Measurements from ENCODE around the gene ARSB. TPM values are rescaled to one million over a fixed set of nuclear protein-coding genes. Genes with fewer than 3 reads are reported as not detected.
"Not testable (repeated sequence)": the region's sequence is repeated elsewhere in the genome, so short reads cannot be mapped to it uniquely, and the experiment has no call there.

The ARSB gene
- polyA plus RNA-seq, 6 donors from 2014 or later = 4.1 to 6.8 (median 5.4) TPM

DNA sequence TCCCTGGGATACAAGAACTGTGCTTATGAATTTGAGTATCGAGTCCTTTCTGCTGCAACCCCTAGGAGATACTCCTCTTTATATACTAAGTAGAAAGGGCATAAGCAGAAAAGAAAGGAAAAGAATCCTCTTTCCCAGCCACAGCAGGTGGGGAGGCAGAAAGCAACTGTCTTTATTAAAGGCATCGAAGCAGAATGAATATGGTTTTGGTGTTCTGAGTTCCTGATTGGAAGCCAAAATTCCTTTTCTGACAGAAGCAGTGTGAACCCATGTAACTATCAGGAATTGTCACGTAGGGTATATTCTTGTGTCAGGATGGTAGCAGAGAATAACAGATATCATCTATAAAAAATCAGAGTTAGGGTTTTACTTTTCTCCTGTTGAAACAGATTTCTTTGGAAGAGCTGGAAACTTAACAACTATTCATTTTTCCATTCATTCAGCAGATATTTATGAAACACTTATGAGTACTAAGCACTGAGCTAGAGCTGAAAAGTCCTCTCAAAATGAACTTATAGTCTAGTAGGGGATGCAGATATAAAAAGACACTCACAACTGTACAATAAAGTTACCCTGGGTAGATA is 240.1 kb downstream of the ARSB start:
- Mint-ChIP-seq H3K27me3 (no peaks in the 10 kb centered on the region), H3K36me3 (no peaks in the 10 kb centered on the region), H3K4me3 (no peak overlapping the region), H3K27ac (peak overlapping the region in 1 of 6 donors; percentile 41), H3K9me3 (no peaks in the 10 kb centered on the region), H3K4me1 (peaks cover 0 to 8% (median 3%) of the 10 kb centered on the region in 3 donors)
- DNase-seq (no peak), ATAC-seq (ENCODE audit: low read depth in 2 of 2) (no peak)

DNA sequence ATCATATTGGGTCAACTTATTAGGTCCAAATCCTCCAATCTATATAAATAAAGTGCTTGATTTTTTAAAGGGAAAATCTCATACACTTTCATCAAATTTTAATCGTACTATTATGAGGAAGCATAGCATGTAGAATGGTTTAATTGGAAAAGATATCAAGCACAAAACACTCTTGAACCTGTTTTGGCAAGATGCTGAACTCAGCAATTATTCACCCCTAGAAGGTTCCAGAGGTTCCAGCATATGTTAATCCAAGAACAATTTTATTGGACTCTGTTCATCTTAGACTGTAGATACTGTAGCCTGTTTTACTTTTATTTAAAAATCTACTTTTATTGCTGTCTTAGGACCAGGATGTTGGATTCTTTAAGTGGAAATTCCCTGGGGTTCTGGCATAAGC is 244.1 kb downstream of the ARSB start:
- DNase-seq (no peak), ATAC-seq (ENCODE audit: low read depth in 2 of 2) (no peak)
- H3K27ac Mint-ChIP-seq = peak overlapping the region in 1 of 6 donors; percentile 16
- H3K4me3 Mint-ChIP-seq = no peak overlapping the region
- H3K9me3 Mint-ChIP-seq = no peaks in the 10 kb centered on the region
- no peaks in the 10 kb centered on the region for H3K36me3 Mint-ChIP-seq
- no peaks in the 10 kb centered on the region for H3K27me3 Mint-ChIP-seq
- H3K4me1 Mint-ChIP-seq = peaks cover 3 to 6% (median 4%) of the 10 kb centered on the region in 3 donors

DNA sequence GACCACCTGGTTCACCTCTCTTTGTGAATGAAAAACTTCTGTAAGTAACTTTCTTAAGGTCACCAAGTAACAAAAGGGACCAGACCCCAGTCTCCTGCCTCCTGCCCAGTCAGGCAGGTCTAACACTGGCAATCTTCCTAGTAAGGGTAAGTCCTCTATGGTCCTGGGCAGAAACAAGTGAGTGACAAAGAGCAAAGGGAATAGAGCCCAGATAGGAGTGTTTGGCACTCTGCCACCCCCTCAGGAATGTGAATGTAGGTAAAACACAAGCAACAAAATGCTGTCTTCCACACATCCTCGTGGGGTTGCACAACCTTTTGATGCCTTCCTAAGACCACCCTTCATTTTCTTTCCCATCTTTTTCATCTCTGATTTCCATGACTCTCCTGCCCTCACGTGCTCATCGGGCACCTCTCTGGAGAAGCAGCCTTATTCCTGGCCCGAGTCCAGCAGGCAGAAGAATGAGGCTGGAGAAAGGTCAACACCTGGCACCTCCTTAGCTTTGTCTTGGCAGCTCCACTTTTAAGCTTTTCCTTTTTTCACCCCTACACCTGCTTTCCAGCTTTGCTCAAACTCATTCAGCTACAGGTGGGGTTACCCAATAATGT is 246.3 kb downstream of the ARSB start:
- H3K9me3 Mint-ChIP-seq = no peaks in the 10 kb centered on the region
- no peak for ATAC-seq (ENCODE audit: low read depth in 2 of 2)
- H3K4me1 Mint-ChIP-seq = peaks cover 17 to 24% (median 18%) of the 10 kb centered on the region in 3 donors
- no peak overlapping the region for H3K4me3 Mint-ChIP-seq
- DNase-seq = no peak
- H3K27me3 Mint-ChIP-seq = no peaks in the 10 kb centered on the region
- peak overlapping the region in 1 of 6 donors; percentile 64 for H3K27ac Mint-ChIP-seq
- H3K36me3 Mint-ChIP-seq = no peaks in the 10 kb centered on the region

DNA sequence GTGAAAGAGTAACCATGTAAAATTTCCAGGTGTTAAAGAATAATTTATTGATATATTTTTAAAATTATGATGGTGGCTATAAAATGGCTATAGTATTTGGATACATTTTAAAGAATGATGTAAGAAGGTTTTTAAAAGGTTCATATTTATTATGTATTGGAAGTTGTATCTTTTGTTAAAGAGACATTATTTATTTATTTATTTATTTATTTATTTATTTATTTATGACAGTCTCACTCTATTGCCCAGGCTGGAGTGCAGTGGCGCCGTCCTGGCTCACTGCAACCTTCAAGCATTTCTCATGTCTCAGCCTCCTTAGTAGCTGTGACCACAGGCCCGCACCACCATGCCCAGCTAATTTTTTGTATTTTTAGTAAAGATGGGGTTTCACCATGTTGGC is 247.0 kb downstream of the ARSB start:
- peaks cover 24 to 31% (median 25%) of the 10 kb centered on the region in 3 donors for H3K4me1 Mint-ChIP-seq
- H3K36me3 Mint-ChIP-seq = no peaks in the 10 kb centered on the region
- DNase-seq (no peak), ATAC-seq (ENCODE audit: low read depth in 2 of 2) (no peak)
- H3K27ac Mint-ChIP-seq = no peak overlapping the region
- no peaks in the 10 kb centered on the region for H3K27me3 Mint-ChIP-seq
- no peaks in the 10 kb centered on the region for H3K9me3 Mint-ChIP-seq
- H3K4me3 Mint-ChIP-seq = no peak overlapping the region

DNA sequence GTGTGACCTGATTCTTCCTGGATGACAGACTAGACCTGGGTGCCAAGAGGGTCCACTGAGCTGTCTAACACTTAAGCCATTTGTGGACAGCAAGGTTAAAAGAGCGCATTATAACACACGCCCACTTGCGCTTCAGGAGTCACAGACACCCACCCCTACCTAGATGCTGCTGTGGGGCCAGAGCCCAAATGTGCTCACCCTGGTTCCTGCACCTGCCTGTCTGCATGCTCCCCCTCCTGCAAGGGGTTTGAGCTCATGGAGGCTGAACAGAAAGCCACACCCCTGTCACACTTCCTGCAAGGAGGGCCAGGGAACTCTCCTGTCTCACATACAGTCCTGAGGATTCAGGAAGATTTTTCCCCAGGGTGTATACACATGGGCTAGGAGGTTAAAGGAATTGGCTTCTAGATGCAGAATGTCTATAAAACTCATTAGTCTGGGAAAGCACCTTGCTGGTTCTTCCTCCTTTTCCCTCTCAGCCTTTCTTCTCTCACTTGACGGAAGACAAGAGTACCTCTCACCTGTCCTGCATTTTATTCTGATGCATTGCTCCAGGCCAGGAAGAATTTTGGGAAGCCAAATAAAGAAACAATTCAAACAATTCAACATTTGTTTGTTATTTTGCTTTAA is 249.2 kb downstream of the ARSB start:
- Mint-ChIP-seq H3K9me3 (no peaks in the 10 kb centered on the region), H3K27ac (peak overlapping the region in 5 of 6 donors; percentile 16 to 86 (median 54)), H3K27me3 (no peaks in the 10 kb centered on the region), H3K36me3 (no peaks in the 10 kb centered on the region), H3K4me1 (peaks cover 29 to 46% (median 32%) of the 10 kb centered on the region in 3 donors), H3K4me3 (peak overlapping the region in 6 of 8 donors; percentile 16 to 80 (median 53))
- DNase-seq (no peak), ATAC-seq (ENCODE audit: low read depth in 2 of 2) (peak; percentile 56 to 61)

DNA sequence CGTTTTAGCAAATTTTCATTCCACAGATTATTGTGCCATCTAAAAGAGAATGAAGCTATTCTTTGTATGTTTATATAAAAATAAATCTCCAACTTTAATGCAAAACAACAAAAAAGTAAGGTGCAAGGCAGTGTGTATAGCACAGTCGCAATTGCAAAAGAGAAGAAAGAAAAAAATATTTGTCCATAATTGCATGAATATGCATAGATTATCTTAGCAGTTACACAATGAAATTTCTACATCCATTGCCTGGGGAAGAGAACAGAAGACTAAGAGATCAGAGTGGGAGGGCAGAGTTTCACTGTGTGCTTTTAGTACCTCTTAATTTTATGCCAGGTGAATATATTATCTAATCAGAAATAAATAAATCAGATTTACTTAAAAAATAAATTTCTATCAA is 250.2 kb downstream of the ARSB start:
- Mint-ChIP-seq H3K36me3 (no peaks in the 10 kb centered on the region), H3K9me3 (peaks cover 0 to 3% (median 0%) of the 10 kb centered on the region in 7 donors), H3K4me1 (peaks cover 33 to 50% (median 34%) of the 10 kb centered on the region in 3 donors), H3K4me3 (no peak overlapping the region), H3K27ac (no peak overlapping the region), H3K27me3 (no peaks in the 10 kb centered on the region)
- DNase-seq (no peak), ATAC-seq (ENCODE audit: low read depth in 2 of 2) (no peak)

DNA sequence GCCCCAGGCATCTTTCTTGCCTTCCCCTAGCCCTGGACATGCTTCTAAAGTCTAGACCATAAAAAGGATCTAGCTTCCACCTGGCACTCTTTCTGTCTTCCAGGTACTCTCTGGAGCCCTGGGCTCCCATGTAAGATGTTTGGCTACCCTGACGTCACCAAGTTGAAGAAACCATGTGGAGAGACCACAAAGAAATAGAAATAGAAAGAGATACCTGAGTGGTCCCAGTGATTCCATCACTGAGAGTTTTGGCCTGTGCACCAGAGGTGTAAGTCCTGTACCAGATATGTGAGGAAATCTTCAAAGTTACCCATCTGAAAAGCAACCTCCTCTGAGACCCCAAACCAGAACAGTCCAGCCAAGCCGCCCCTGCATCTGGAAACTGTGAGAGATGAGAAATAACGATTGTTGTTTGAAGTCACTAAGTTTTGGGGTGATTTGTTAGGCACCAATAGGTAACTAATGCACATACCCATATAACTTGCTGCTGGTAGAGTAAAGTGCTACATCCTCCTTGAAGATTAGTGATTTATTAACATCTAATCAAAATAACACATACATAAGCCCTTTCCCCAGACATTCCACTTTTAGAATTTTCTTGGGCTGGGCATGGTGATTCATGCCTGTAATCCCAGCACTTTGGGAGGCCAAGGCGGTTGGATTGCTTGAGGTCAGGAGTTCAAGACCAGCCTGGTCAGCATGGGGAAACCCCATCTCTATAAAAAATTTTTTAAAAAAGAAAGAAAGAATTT is 250.8 kb downstream of the ARSB start:
- H3K27me3 Mint-ChIP-seq = no peaks in the 10 kb centered on the region
- ATAC-seq (ENCODE audit: low read depth in 2 of 2) (no peak), DNase-seq (no peak)
- peaks cover 0 to 3% (median 0%) of the 10 kb centered on the region in 7 donors for H3K9me3 Mint-ChIP-seq
- H3K4me3 Mint-ChIP-seq = peak overlapping the region in 3 of 8 donors; percentile 25 to 59 (median 37)
- peaks cover 37 to 55% (median 40%) of the 10 kb centered on the region in 3 donors for H3K4me1 Mint-ChIP-seq
- H3K27ac Mint-ChIP-seq = peak overlapping the region in 5 of 6 donors; percentile 45 to 88 (median 71)
- no peaks in the 10 kb centered on the region for H3K36me3 Mint-ChIP-seq

DNA sequence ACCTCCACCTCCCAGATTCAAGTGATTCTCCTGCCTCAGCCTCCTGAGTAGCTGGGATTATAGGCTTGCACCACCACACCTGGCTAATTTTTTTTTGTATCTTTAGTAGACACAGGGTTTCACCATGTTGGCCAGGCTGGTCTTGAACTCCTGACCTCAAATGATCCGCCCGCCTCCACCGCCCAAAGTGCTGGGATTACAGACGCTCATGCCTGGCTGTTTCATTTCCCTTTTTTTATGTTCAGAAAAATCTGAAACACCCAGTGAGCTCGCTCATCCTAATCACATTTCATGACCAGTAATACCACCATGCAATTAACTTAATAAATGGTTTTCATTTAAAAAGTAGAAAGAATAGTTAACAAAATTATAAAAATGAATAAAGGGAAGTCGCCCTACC is 252.4 kb downstream of the ARSB start:
- DNase-seq = peak; percentile 37
- peak overlapping the region in 4 of 6 donors; percentile 18 to 72 (median 31) for H3K27ac Mint-ChIP-seq
- H3K9me3 Mint-ChIP-seq, H3K36me3 Mint-ChIP-seq, H3K27me3 Mint-ChIP-seq: not testable (repeated sequence)
- peak overlapping the region in 5 of 8 donors; percentile 9 to 60 (median 20) for H3K4me3 Mint-ChIP-seq
- H3K4me1 Mint-ChIP-seq = peaks cover 47 to 69% (median 51%) of the 10 kb centered on the region in 3 donors
- ATAC-seq (ENCODE audit: low read depth in 2 of 2) = peak in 1 of 2 donors; percentile 13

DNA sequence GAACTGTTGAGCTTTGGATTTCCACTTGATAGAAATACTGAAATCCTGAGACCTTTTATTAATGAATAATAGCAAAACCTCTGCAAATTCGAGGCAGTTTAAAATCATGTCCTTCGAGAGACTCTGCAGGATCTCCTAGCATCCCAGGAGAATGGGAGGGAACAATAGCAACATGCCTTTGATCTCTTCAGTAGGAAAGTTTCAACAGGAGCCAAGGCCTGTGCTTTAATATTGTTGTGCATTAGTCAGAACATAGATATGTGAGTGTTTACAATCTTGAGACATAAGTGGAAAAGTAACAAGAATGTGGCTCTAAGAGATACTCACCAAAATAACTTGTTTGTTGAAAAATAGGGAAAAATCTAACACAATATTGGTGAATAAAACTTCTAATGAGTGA is 253.2 kb downstream of the ARSB start:
- no peaks in the 10 kb centered on the region for H3K36me3 Mint-ChIP-seq
- peaks cover 0 to 3% (median 0%) of the 10 kb centered on the region in 7 donors for H3K9me3 Mint-ChIP-seq
- no peaks in the 10 kb centered on the region for H3K27me3 Mint-ChIP-seq
- ATAC-seq (ENCODE audit: low read depth in 2 of 2) = no peak
- H3K27ac Mint-ChIP-seq = peak overlapping the region in 2 of 6 donors; percentile 47 to 72
- H3K4me1 Mint-ChIP-seq = peaks cover 51 to 78% (median 56%) of the 10 kb centered on the region in 3 donors
- no peak overlapping the region for H3K4me3 Mint-ChIP-seq
- no peak for DNase-seq

DNA sequence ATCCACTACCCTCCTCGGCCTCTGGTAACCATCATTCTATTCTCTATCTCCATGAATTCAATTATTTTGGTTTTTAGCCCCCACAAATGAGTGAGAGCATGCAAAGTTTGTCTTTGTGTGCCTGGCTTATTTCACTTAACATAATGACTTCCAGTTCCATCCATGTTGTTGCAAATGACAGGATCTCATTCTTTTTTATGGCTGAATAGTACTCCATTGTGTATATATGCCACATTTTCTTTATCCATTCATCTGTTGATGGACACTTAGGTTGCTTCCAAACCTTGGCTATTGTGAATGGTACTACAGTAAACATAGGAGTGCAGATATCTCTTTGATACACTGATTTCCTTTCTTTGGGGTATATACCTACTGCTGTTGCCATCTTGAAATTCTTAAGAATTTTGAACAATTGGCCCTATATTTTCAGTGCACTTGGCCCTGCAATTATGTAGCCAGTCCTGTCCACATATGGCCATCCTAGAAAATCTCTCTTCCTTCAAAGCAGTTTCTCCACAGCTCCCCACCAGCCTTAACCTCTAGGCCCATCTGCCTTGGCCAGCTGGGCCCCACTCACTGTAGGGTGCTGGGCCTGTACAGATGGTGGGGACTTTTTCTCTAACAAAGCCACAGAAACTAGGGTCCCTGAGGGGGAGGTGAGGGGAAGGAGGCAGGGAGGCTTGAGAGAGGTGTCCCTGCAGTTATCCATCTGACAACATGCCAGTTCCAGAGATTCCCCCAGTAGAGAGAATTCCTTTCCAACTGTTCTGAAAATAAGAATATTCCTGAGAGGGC is 254.6 kb downstream of the ARSB start:
- Mint-ChIP-seq H3K36me3 (no peaks in the 10 kb centered on the region), H3K4me3 (peak overlapping the region in 2 of 8 donors; percentile 34 to 54), H3K9me3 (peaks cover 0 to 3% (median 0%) of the 10 kb centered on the region in 7 donors), H3K27ac (peak overlapping the region in 5 of 6 donors; percentile 20 to 93 (median 52)), H3K27me3 (no peaks in the 10 kb centered on the region), H3K4me1 (peaks cover 48 to 77% (median 58%) of the 10 kb centered on the region in 3 donors)
- DNase-seq (no peak), ATAC-seq (ENCODE audit: low read depth in 2 of 2) (no peak)

DNA sequence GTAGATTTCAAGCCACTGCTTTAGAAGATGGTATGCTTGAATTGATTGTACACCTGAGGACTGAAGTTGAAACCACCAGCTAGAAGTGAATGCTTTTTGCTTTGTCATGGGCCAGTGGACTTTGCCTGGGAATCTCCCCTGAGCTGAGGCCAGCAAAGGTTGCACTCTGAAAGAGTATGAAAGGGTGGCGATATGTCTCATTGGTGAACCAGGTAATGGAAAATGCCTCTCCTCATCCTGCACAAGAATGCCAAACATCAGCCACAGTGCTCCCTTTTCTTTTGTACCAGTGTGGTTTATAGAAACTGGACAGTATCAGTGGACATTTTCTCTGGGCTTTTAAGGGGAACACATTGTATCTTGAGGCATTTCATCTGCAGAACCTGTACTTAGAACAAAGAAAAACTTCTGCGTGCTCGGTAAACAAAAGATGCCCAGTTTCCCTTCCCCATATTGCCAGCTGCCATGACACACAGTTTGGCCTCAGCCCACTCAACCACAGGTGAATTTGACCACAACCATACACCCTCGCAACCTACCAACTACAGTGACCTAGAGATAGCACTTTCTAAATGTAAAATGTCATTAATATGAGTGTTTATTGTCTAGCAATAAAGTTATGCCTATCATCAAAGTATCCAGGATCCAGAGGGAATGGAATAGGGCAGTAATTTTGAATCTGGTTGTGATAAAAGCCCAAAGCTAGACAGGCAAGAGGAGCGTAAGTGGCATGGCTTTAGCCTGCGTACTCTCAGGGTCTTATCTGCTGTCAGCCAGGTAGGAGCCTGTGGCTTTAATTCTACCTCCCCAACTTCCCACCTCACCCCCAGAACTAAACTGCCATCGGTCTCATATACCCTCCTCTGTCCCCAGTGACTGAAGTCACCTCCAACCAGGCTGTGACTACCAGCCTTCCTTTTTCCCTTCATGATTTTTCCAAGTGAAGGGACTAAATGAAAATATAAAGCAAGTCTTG is 257.0 kb downstream of the ARSB start:
- Mint-ChIP-seq H3K36me3 (no peaks in the 10 kb centered on the region), H3K4me1 (peaks cover 37 to 73% (median 49%) of the 10 kb centered on the region in 3 donors), H3K27me3 (no peaks in the 10 kb centered on the region), H3K9me3 (peaks cover 0 to 3% (median 0%) of the 10 kb centered on the region in 7 donors), H3K27ac (peak overlapping the region; percentile 93 to 99 (median 98)), H3K4me3 (peak overlapping the region; percentile 61 to 85 (median 76))
- DNase-seq (peak; percentile 86), ATAC-seq (ENCODE audit: low read depth in 2 of 2) (peak; percentile 84 to 88)

Measured in naive B cell (primary cell).